Transverse colon (tissue), 4 donors: Measurements from ENCODE around the gene TMEM62.

Experiments used
- CTCF ChIP-seq, 5 experiments: fragments of 200-600 bp in 3 of 5; fragments of 450-650 bp in 2 of 5; sonication (generic) in 3 of 5; IDR thresholded peaks; 1 replicate in 2 of 5; 2 replicates in 3 of 5; pipeline ENCODE4 v1.5.1; 2016 to 2017; ENCODE audit warnings: antibody characterized with exemption in 5 of 5, inconsistent platforms in 3 of 5, mild to moderate bottlenecking in 2 of 5, moderate library complexity in 1 of 5
- EP300 ChIP-seq: sonication (generic); formaldehyde crosslinking; IDR thresholded peaks from one replicate; pipeline ENCODE4 v1.6.1; 2017; ENCODE audit warnings: antibody characterized with exemption, low read depth
- POLR2A ChIP-seq: fragments of 450-650 bp; IDR thresholded peaks from one replicate; pipeline ENCODE4 v1.6.1; 2016; ENCODE audit warnings: antibody characterized with exemption, mild to moderate bottlenecking, moderate library complexity
- POLR2AphosphoS5 ChIP-seq, 3 donors: sonication (generic); formaldehyde crosslinking; IDR thresholded peaks; one replicate each; pipeline ENCODE4 v1.6.1; 2016; ENCODE audit warnings: antibody characterized with exemption in 3 of 3

- TF ChIP-seq CTCF (IDR thresholded peaks at IDR 0.05) (no peak), POLR2A (no peak), POLR2AphosphoS5 (IDR thresholded peaks at IDR 0.05) (no peak), EP300 (no peak)
Observed at GRCh38 chr15:43208052-43209002, 74.9 kb downstream of the TMEM62 start.
